HG03103 (cell line): ENCODE data around the gene GNPTAB.
"Not testable (repeated sequence)": the region's sequence is repeated elsewhere in the genome, so short reads cannot be mapped to it uniquely, and the experiment has no call there.

Source experiments
- ATAC-seq: cut with Tn5 transposase; IDR thresholded peaks from one replicate; pipeline ENCODE4 v1.9.1; 2021; ENCODE audit warnings: low read depth; ENCODE audit not compliant: unreplicated experiment

GNPTAB gene

GRCh38 chr12:101854747-101855146 is 24.0 kb upstream of the GNPTAB start:
- ATAC-seq: peak; percentile 38

- ATAC-seq: no peak
These were observed 22.2 kb upstream of the GNPTAB start for GRCh38 chr12:101852998-101853397.

GRCh38 chr12:101850199-101850598 is 19.4 kb upstream of the GNPTAB start:
- no peak for ATAC-seq

GRCh38 chr12:101847325-101847724 is 16.6 kb upstream of the GNPTAB start:
- ATAC-seq: no peak

- ATAC-seq: no peak
These were observed 14.5 kb upstream of the GNPTAB start for GRCh38 chr12:101845137-101845711.

- ATAC-seq: no peak
These were observed 10.3 kb upstream of the GNPTAB start for GRCh38 chr12:101841069-101841468.

GRCh38 chr12:101839324-101840283 is 8.8 kb upstream of the GNPTAB start:
- no peak for ATAC-seq

- ATAC-seq: no peak
These were observed 8.0 kb upstream of the GNPTAB start for GRCh38 chr12:101838628-101839323.

GRCh38 chr12:101832030-101832429 is 1.3 kb upstream of the GNPTAB start:
- ATAC-seq: no peak

GRCh38 chr12:101829639-101830366 is 956 bp downstream of the GNPTAB start:
- no peak for ATAC-seq

- ATAC-seq: no peak
These were observed 2.1 kb downstream of the GNPTAB start for GRCh38 chr12:101828463-101829196.

GRCh38 chr12:101826766-101827368 is 3.9 kb downstream of the GNPTAB start:
- ATAC-seq: no peak

GRCh38 chr12:101824831-101825230 is 5.9 kb downstream of the GNPTAB start:
- ATAC-seq: no peak

- peak; percentile 81 for ATAC-seq
These were observed 6.9 kb downstream of the GNPTAB start for GRCh38 chr12:101823891-101824290.

- ATAC-seq: no peak
These were observed 7.7 kb downstream of the GNPTAB start for GRCh38 chr12:101823039-101823438.

- ATAC-seq: no peak
These were observed 11.3 kb downstream of the GNPTAB start for GRCh38 chr12:101819467-101819866.

GRCh38 chr12:101818689-101819088 is 12.1 kb downstream of the GNPTAB start:
- ATAC-seq: not testable (repeated sequence)

GRCh38 chr12:101813117-101813516 is 17.6 kb downstream of the GNPTAB start:
- ATAC-seq: no peak

GRCh38 chr12:101812716-101813115 is 18.0 kb downstream of the GNPTAB start:
- ATAC-seq: not testable (repeated sequence)
